ENCODE data around the gene ANKRD13A.

The ANKRD13A gene

DNA sequence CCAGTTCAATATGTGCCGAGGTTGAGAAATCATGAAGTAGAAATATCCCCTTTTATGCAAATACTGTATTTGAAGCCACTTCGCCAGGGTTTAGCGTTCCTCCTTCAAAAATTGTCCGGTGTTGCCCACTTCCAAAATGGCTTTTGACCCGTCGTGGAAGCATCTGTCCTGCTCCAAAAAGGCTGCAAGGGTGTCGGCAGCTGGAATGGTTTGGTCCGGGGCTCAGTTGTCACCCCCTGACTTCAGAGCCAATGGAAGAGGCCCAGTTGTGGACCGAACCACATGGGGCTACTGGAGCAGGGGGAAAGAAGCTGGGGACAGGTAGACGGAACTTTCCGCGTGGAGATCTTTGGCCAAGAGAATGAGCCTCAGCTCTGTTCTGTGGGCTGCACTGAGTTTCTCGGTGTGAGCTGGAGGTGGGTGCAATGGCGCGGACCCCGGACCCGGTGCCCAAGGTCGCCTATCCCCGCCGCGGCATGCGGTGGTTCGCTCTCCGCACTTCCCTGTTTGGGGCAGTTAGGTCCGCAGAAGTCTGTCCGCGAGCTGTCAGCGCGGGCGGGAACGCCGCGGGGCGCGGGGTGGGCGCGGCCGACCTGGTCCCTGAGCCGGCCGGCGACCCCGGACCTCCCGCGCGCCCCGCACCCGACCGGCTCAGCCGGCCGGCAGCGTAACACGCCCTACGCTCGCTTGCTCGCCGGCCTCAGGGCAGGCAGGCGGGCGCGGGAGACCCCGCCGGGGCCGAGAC is at the start of gene ANKRD13A:
Gene ANKRD13A, plus strand, starts transcription at position 527 of the 745 bp plus-strand sequence. CDS start 259 bp downstream, outside the sequence.
- no peaks in the 10 kb centered on the region for H3K36me3 ChIP-seq (ENCODE audit: insufficient read depth, low read length)
- H3K4me3 ChIP-seq (ENCODE audit: low read depth in 1 of 2, low read length in 2 of 2) = peak within 1 kb of the TSS; percentile 63 to 87
- H3K4me1 ChIP-seq (ENCODE audit: insufficient read depth, low read length) = peaks cover 27% of the 10 kb centered on the region
- H3K27ac ChIP-seq (ENCODE audit: low read depth, low read length) = peak within 1 kb of the TSS; percentile 70
- no peaks in the 10 kb centered on the region for H3K27me3 ChIP-seq (ENCODE audit: control insufficient read depth in 1 of 2, insufficient read depth in 2 of 2, low read length in 2 of 2)
- peak within 1 kb of the TSS; percentile 49 for H3K9ac ChIP-seq (ENCODE audit: low read length)
- H3K9me3 ChIP-seq (ENCODE audit: low read length) = no peaks in the 10 kb centered on the region

DNA sequence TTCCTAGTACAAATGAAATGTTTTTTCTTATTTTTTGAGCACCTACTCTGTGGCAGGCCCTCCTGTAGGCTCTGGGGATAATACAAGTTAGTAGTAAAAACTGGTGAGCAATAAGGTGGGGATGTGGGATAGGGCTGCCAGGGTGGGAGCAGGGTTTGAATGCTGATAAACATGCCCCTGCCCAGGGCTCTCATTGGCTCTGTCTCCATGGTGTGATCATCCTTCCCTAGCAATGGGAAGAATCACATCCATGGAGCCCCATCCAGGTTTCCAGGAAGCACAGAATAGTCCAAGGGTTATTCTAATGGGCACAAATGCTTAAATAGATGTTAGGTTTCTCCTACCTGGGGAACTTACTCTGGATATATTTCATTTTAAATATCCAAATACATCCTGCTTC is 48.6 kb upstream of the ANKRD13A start:
- Histone ChIP-seq H3K27me3 (ENCODE audit: control insufficient read depth in 1 of 2, insufficient read depth in 2 of 2, low read length in 2 of 2) (no peaks in the 10 kb centered on the region), H3K36me3 (ENCODE audit: insufficient read depth, low read length) (peaks cover 30% of the 10 kb centered on the region), H3K9ac (ENCODE audit: low read length) (no peak overlapping the region), H3K4me1 (ENCODE audit: insufficient read depth, low read length) (peaks cover 43% of the 10 kb centered on the region), H3K9me3 (ENCODE audit: low read length) (no peaks in the 10 kb centered on the region), H3K4me3 (ENCODE audit: low read depth in 1 of 2, low read length in 2 of 2) (no peak overlapping the region), H3K27ac (ENCODE audit: low read depth, low read length) (peak overlapping the region; percentile 4)

DNA sequence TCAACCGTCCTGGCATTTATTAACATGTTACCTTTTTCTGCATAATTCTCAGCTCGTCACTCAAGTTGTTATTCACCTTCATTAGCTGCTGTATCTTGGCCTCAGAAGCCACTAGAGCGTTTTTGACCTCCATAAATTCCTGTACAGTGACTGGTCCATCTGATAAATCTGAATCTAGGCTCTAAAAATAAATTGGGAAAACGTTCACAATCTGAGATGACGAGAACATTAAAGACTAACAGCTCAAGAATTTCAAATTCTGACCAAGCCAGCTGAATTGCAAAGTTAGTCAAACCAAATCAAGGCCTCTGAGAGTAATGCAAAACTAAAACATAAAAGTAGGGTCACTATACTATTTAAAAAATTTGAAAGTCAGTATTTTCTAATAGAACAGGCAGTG is 48.1 kb upstream of the ANKRD13A start:
- Histone ChIP-seq H3K27ac (ENCODE audit: low read depth, low read length) (peak overlapping the region; percentile 4), H3K9ac (ENCODE audit: low read length) (no peak overlapping the region), H3K4me1 (ENCODE audit: insufficient read depth, low read length) (peaks cover 43% of the 10 kb centered on the region), H3K9me3 (ENCODE audit: low read length) (no peaks in the 10 kb centered on the region), H3K36me3 (ENCODE audit: insufficient read depth, low read length) (peaks cover 30% of the 10 kb centered on the region), H3K4me3 (ENCODE audit: low read depth in 1 of 2, low read length in 2 of 2) (no peak overlapping the region), H3K27me3 (ENCODE audit: control insufficient read depth in 1 of 2, insufficient read depth in 2 of 2, low read length in 2 of 2) (no peaks in the 10 kb centered on the region)

DNA sequence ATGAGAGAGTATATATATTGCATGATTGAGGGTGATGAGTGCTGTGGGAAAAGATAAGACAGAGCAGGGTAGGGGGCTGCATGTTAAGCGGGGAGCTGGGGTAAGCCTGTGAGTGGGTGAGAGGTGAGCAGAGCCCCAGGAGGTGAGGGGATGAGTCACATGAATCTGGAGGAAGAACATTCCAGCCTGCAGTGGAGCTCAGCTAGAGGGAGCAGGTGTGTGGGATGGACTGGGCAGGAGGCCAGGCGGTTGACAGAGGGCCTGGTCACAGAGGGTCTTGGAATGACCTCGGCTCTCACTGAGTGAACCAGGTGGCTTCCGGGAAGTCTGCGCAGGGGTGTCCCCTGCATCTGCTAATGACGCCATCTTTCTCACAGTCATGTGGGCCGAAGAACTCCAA is 47.5 kb upstream of the ANKRD13A start:
- H3K36me3 ChIP-seq (ENCODE audit: insufficient read depth, low read length) = peaks cover 30% of the 10 kb centered on the region
- no peak overlapping the region for H3K9ac ChIP-seq (ENCODE audit: low read length)
- no peaks in the 10 kb centered on the region for H3K27me3 ChIP-seq (ENCODE audit: control insufficient read depth in 1 of 2, insufficient read depth in 2 of 2, low read length in 2 of 2)
- H3K27ac ChIP-seq (ENCODE audit: low read depth, low read length) = no peak overlapping the region
- H3K9me3 ChIP-seq (ENCODE audit: low read length) = no peaks in the 10 kb centered on the region
- no peak overlapping the region for H3K4me3 ChIP-seq (ENCODE audit: low read depth in 1 of 2, low read length in 2 of 2)
- H3K4me1 ChIP-seq (ENCODE audit: insufficient read depth, low read length) = peaks cover 38% of the 10 kb centered on the region

DNA sequence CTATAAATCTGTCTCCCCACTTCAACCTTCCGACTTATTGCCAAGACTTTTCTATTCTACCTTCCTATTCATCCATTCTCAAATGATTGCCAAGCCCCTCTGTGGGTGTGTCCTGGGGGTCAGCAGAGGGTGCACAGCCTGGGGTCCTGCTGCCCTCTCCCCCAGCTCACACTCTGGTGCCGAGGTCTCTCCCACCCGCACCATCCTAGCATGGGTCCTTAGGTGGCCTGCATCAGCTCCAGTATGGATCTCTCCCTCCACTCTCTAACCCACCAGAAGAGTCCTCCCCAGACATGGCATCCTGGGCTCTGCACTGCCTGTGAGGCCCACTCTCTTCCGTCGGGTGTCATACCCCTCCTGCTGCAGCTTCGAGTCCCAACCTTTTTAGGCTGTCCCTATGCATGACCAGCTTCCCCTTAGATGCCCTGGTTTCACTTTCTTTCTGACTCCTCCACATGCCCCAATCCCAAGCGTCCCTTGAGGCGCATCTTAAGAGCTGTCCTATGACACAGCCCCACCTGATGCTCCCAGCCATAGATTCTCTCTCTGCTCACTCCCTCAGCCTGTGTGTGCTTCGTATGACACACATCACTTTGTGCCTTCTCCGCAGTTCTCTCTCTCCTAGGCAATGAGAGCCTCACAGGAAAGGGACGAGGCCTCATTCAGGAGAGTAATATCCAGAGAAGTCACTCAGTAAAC is 46.9 kb upstream of the ANKRD13A start:
- H3K27ac ChIP-seq (ENCODE audit: low read depth, low read length) = no peak overlapping the region
- peaks cover 33% of the 10 kb centered on the region for H3K4me1 ChIP-seq (ENCODE audit: insufficient read depth, low read length)
- no peaks in the 10 kb centered on the region for H3K27me3 ChIP-seq (ENCODE audit: control insufficient read depth in 1 of 2, insufficient read depth in 2 of 2, low read length in 2 of 2)
- no peak overlapping the region for H3K9ac ChIP-seq (ENCODE audit: low read length)
- no peak overlapping the region for H3K4me3 ChIP-seq (ENCODE audit: low read depth in 1 of 2, low read length in 2 of 2)
- H3K36me3 ChIP-seq (ENCODE audit: insufficient read depth, low read length) = peaks cover 30% of the 10 kb centered on the region
- no peaks in the 10 kb centered on the region for H3K9me3 ChIP-seq (ENCODE audit: low read length)

DNA sequence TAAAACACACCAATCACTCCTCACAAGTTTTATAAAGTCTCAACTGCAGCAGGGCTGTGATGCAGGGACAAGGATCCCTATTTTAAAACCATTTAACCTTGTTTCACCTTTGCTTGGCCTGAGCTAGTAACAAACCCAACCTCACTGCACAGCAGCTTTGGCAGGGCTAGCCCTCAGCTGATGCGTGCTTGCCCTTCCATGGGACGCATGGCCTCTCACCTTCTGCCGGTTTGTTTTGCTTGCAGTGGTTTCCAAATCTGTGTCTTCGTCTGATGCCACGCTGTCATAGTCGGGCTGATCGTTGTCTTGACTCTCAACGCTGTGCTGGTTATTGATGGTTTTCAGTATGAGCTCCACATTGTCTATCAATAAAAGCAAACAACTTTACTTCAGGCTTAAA is 46.4 kb upstream of the ANKRD13A start:
- peaks cover 27% of the 10 kb centered on the region for H3K4me1 ChIP-seq (ENCODE audit: insufficient read depth, low read length)
- H3K9me3 ChIP-seq (ENCODE audit: low read length) = no peaks in the 10 kb centered on the region
- peaks cover 30% of the 10 kb centered on the region for H3K36me3 ChIP-seq (ENCODE audit: insufficient read depth, low read length)
- no peak overlapping the region for H3K4me3 ChIP-seq (ENCODE audit: low read depth in 1 of 2, low read length in 2 of 2)
- H3K9ac ChIP-seq (ENCODE audit: low read length) = no peak overlapping the region
- no peaks in the 10 kb centered on the region for H3K27me3 ChIP-seq (ENCODE audit: control insufficient read depth in 1 of 2, insufficient read depth in 2 of 2, low read length in 2 of 2)
- H3K27ac ChIP-seq (ENCODE audit: low read depth, low read length) = no peak overlapping the region

DNA sequence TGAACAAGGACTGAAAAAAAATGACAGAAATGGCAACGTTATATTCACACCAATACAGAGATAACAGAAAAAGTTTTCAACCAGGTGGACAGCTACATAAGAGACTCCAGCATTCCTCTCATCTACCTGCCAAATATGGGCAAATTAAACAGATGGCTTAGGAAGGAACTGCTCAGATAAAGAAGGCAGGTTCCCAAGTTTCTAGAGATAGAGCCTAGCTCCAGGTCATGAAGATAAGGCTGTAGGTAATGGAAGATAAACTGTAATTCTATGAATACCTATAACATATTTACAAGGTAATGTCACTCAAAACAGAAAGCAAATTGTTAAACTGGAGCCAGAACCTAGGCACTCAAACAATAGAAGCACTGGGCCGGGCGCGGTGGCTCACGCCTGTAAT is 45.6 kb upstream of the ANKRD13A start:
- Histone ChIP-seq H3K9me3 (ENCODE audit: low read length) (no peaks in the 10 kb centered on the region), H3K4me3 (ENCODE audit: low read depth in 1 of 2, low read length in 2 of 2) (no peak overlapping the region), H3K4me1 (ENCODE audit: insufficient read depth, low read length) (peaks cover 19% of the 10 kb centered on the region), H3K27ac (ENCODE audit: low read depth, low read length) (no peak overlapping the region), H3K27me3 (ENCODE audit: control insufficient read depth in 1 of 2, insufficient read depth in 2 of 2, low read length in 2 of 2) (no peaks in the 10 kb centered on the region), H3K9ac (ENCODE audit: low read length) (no peak overlapping the region), H3K36me3 (ENCODE audit: insufficient read depth, low read length) (peaks cover 36% of the 10 kb centered on the region)

DNA sequence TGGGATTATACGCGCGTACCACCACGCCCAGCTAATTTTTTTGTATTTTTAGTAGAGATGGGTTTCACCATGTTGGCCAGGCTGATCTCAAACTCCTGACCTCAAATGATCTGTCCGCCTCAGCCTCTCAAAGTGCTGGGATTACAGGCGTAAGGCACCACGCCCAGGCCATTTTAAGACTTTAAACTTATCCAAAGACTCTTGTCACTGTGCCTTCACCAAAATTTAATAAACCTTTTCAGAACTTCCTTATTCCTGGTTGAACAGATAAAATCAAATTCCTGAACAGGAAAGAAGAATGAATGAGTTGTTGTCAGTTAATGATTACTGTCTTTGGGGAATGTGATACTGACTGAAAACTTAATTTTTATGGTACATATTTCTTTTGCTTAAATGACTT is 40.9 kb upstream of the ANKRD13A start:
- H3K9me3 ChIP-seq (ENCODE audit: low read length) = no peaks in the 10 kb centered on the region
- H3K27ac ChIP-seq (ENCODE audit: low read depth, low read length) = no peak overlapping the region
- H3K27me3 ChIP-seq (ENCODE audit: control insufficient read depth in 1 of 2, insufficient read depth in 2 of 2, low read length in 2 of 2) = no peaks in the 10 kb centered on the region
- no peak overlapping the region for H3K4me3 ChIP-seq (ENCODE audit: low read depth in 1 of 2, low read length in 2 of 2)
- no peaks in the 10 kb centered on the region for H3K4me1 ChIP-seq (ENCODE audit: insufficient read depth, low read length)
- H3K36me3 ChIP-seq (ENCODE audit: insufficient read depth, low read length) = peaks cover 44% of the 10 kb centered on the region
- H3K9ac ChIP-seq (ENCODE audit: low read length) = no peak overlapping the region

DNA sequence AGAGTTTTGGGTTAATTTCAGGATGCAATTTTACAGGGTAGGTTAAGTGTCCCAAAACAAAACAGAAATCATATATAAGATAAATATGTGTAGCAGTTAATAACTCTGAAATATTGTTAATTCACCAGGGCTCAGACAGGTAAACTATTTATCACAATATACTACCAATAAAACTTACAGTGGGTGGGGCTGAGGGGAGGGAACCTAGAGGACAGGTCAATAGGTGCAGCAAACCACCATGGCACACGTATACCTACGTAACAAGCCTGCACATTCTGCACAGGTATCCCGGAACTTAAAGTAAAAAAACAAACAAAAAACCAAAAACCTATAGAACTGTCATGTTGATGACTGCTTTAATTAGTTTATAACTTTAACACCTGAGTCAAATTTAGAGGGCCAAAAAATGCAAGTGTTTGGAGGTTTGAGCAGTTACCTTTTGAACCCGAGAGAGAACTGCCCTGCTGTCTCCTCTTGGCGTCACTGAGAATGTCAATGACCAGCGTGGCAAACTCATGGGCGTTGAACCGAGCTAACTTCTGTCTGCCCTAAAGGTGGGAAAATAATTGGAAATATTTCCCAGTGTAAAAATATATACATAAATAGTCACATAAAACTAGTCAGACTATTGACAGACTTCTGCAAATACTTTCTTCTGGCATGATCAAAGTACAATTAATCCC is 39.7 kb upstream of the ANKRD13A start:
- H3K27ac ChIP-seq (ENCODE audit: low read depth, low read length) = no peak overlapping the region
- H3K4me3 ChIP-seq (ENCODE audit: low read depth in 1 of 2, low read length in 2 of 2) = no peak overlapping the region
- no peaks in the 10 kb centered on the region for H3K9me3 ChIP-seq (ENCODE audit: low read length)
- H3K27me3 ChIP-seq (ENCODE audit: control insufficient read depth in 1 of 2, insufficient read depth in 2 of 2, low read length in 2 of 2) = no peaks in the 10 kb centered on the region
- no peak overlapping the region for H3K9ac ChIP-seq (ENCODE audit: low read length)
- no peaks in the 10 kb centered on the region for H3K4me1 ChIP-seq (ENCODE audit: insufficient read depth, low read length)
- peaks cover 50% of the 10 kb centered on the region for H3K36me3 ChIP-seq (ENCODE audit: insufficient read depth, low read length)

DNA sequence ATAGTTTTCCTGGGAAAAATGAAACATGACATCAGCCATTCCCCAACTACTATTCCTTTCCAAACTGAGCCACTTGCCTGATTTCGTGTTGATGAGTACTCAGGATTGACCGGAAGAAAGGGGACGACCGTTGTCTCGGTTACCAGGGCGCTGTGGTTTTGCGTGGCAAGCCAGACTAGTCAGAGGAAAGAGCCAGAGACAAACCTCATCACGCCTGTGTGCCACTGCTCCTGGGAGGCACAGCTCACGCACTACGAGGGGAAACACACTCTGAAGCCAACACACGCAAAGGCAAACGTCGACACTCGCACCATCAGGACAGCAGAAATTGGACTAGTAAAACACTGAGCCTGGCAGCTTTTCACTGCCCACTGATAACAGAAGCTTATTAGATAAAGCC is 38.0 kb upstream of the ANKRD13A start:
- Histone ChIP-seq H3K27me3 (ENCODE audit: control insufficient read depth in 1 of 2, insufficient read depth in 2 of 2, low read length in 2 of 2) (no peaks in the 10 kb centered on the region), H3K4me3 (ENCODE audit: low read depth in 1 of 2, low read length in 2 of 2) (no peak overlapping the region), H3K4me1 (ENCODE audit: insufficient read depth, low read length) (no peaks in the 10 kb centered on the region), H3K27ac (ENCODE audit: low read depth, low read length) (no peak overlapping the region), H3K9ac (ENCODE audit: low read length) (no peak overlapping the region), H3K9me3 (ENCODE audit: low read length) (no peaks in the 10 kb centered on the region), H3K36me3 (ENCODE audit: insufficient read depth, low read length) (peaks cover 62% of the 10 kb centered on the region)

DNA sequence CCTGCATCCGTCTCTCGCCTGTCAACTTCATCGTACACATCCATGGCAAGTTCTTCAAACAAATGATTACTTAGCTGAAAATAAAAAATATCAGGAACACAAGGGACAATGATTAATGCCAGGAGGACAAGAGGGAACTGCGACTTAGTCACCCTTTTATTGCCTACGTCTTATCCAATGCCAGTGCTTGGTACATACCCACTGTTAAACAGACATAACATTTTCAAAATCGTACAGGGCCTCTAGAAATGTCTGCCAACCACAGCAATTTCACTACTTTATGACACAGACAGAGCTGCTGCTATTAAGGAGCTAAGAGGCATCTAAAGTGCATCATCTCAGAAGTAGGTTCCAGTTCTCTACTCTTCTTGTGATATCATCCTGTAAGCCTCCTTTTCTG is 37.6 kb upstream of the ANKRD13A start:
- Histone ChIP-seq H3K36me3 (ENCODE audit: insufficient read depth, low read length) (peaks cover 64% of the 10 kb centered on the region), H3K4me3 (ENCODE audit: low read depth in 1 of 2, low read length in 2 of 2) (no peak overlapping the region), H3K9me3 (ENCODE audit: low read length) (no peaks in the 10 kb centered on the region), H3K27ac (ENCODE audit: low read depth, low read length) (no peak overlapping the region), H3K27me3 (ENCODE audit: control insufficient read depth in 1 of 2, insufficient read depth in 2 of 2, low read length in 2 of 2) (no peaks in the 10 kb centered on the region), H3K4me1 (ENCODE audit: insufficient read depth, low read length) (no peaks in the 10 kb centered on the region), H3K9ac (ENCODE audit: low read length) (no peak overlapping the region)
